ENCODE results near the gene PPP2R5C.

The PPP2R5C gene

GRCh38 chr14:101772770-101773169, 11.3 kb downstream of the PPP2R5C start:
- Histone ChIP-seq H3K36me3 (ENCODE audit: control insufficient read depth, insufficient read depth, low read length) (no peaks in the 10 kb centered on the region), H3K4me3 (replicated peaks; ENCODE audit: low read depth, low read length) (no peak overlapping the region), H3K27me3 (replicated peaks; ENCODE audit: control insufficient read depth, insufficient read depth, low read length) (no peaks in the 10 kb centered on the region)
- TF ChIP-seq CTCF (IDR thresholded peaks at IDR 0.05; ENCODE audit: insufficient read depth, low read length, poor library complexity, severe bottlenecking), result no peak
- no peak for DNase-seq (ENCODE audit: extremely low read depth, insufficient read length)

- H3K27me3 ChIP-seq (replicated peaks; ENCODE audit: control insufficient read depth, insufficient read depth, low read length), result no peaks in the 10 kb centered on the region
- no peak for DNase-seq (ENCODE audit: extremely low read depth, insufficient read length)
- no peak for TF ChIP-seq CTCF (IDR thresholded peaks at IDR 0.05; ENCODE audit: insufficient read depth, low read length, poor library complexity, severe bottlenecking)
- H3K36me3 ChIP-seq (ENCODE audit: control insufficient read depth, insufficient read depth, low read length), result no peaks in the 10 kb centered on the region
- no peak overlapping the region for H3K4me3 ChIP-seq (replicated peaks; ENCODE audit: low read depth, low read length)
Measured at GRCh38 chr14:101773378-101773777, 11.9 kb downstream of the PPP2R5C start.

- Histone ChIP-seq H3K27me3 (replicated peaks; ENCODE audit: control insufficient read depth, insufficient read depth, low read length) (no peaks in the 10 kb centered on the region), H3K36me3 (ENCODE audit: control insufficient read depth, insufficient read depth, low read length) (no peaks in the 10 kb centered on the region), H3K4me3 (replicated peaks; ENCODE audit: low read depth, low read length) (no peak overlapping the region)
- no peak for DNase-seq (ENCODE audit: extremely low read depth, insufficient read length)
- no peak for TF ChIP-seq CTCF (IDR thresholded peaks at IDR 0.05; ENCODE audit: insufficient read depth, low read length, poor library complexity, severe bottlenecking)
Measured at GRCh38 chr14:101774006-101774795, 12.7 kb downstream of the PPP2R5C start.

- H3K27me3 ChIP-seq (replicated peaks; ENCODE audit: control insufficient read depth, insufficient read depth, low read length), result no peaks in the 10 kb centered on the region; the same call in 1 of the 2 replicates
- no peak overlapping the region for H3K4me3 ChIP-seq (replicated peaks; ENCODE audit: low read depth, low read length)
- no peak for TF ChIP-seq CTCF (IDR thresholded peaks at IDR 0.05; ENCODE audit: insufficient read depth, low read length, poor library complexity, severe bottlenecking)
- no peak for DNase-seq (ENCODE audit: extremely low read depth, insufficient read length)
- H3K36me3 ChIP-seq (ENCODE audit: control insufficient read depth, insufficient read depth, low read length), result no peaks in the 10 kb centered on the region
Measured at GRCh38 chr14:101774814-101775213, 13.3 kb downstream of the PPP2R5C start.

- H3K4me3 ChIP-seq (replicated peaks; ENCODE audit: low read depth, low read length), result no peak overlapping the region
- H3K36me3 ChIP-seq (ENCODE audit: control insufficient read depth, insufficient read depth, low read length), result no peaks in the 10 kb centered on the region
- DNase-seq (ENCODE audit: extremely low read depth, insufficient read length), result no peak
- TF ChIP-seq CTCF (IDR thresholded peaks at IDR 0.05; ENCODE audit: insufficient read depth, low read length, poor library complexity, severe bottlenecking), result no peak
- H3K27me3 ChIP-seq (replicated peaks; ENCODE audit: control insufficient read depth, insufficient read depth, low read length), result peaks cover 1% of the 10 kb centered on the region; the same call in 1 of the 2 replicates
Measured at GRCh38 chr14:101775826-101776225, 14.3 kb downstream of the PPP2R5C start.
